NCI-H345 treated with DMSO at 0.1 percent for 48 hours (cell line): Measurements from ENCODE around the gene KCNE5.
A peak's percentile ranks its signal among the peaks of the same experiment; 100 is the strongest.
"Not testable (repeated sequence)": the region's sequence is repeated elsewhere in the genome, so short reads cannot be mapped to it uniquely, and the experiment has no call there.

ENCODE experiments used
- DNase-seq: peaks from one replicate; lab custom pipeline; 2025; ENCODE audit not compliant: unreplicated experiment; lab: John Stamatoyannopoulos, UW

The KCNE5 gene

GRCh38 chrX:109624641-109625616, at the start of gene KCNE5:
TSS of gene KCNE5 (minus strand) at chrX:109625172. CDS start at chrX:109625020, 152 bp downstream.
- DNase-seq = no peak

DNA sequence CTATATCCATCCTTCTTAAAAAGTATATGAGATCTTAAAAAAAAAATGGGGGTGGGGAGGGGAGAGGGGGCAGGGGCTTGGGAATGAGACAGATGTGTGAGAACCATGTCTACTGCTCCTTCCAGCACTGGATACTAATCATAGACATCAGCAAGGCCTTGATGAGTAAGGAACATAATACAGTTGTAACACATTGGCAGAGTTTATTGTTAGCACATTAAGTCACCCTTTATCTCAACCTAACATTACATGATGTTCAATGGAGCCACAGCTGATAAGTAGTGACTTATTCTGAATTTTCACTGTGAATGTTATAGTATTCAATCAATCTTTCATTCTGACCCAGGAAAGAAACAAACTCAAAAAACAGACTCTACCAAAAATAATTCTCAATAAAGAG, 47.3 kb upstream of the KCNE5 start:
- DNase-seq = no peak

GRCh38 chrX:109671170-109671569, 46.2 kb upstream of the KCNE5 start:
- DNase-seq = not testable (repeated sequence)

GRCh38 chrX:109667986-109668385, 43.0 kb upstream of the KCNE5 start:
- no peak for DNase-seq

DNA sequence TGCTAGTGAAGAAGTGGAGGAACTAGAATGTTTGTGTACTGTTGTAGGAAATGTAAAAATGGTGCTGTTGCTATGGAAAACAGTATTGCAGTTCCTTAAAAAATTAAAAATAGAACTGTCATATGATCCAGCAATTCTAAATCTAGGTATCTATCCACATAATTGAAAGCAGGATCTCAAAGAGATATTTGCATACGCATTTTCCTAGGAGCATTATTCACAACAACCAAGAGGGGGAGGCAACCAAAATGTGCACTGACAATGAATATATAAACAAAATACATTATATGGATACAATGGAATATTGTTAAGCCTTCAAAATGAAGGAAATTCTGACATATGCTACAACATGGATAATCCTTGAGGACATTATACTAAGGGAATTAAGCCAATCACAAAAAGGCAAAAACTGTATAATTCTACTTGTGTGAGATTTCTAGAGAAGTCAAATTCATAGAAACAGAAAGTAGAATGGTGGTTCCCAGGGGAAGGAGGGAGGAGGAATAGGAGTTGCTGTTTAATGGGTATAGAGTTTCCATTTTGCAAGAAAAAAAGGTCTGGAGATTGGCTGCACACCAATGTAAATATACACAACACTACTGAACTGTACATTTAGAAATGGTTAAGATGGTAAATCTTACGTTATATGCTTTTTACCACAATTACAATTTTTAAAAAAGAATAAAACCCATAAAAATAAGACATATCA, 35.6 kb upstream of the KCNE5 start:
- DNase-seq = no peak

GRCh38 chrX:109658391-109658790, 33.4 kb upstream of the KCNE5 start:
- no peak for DNase-seq

DNA sequence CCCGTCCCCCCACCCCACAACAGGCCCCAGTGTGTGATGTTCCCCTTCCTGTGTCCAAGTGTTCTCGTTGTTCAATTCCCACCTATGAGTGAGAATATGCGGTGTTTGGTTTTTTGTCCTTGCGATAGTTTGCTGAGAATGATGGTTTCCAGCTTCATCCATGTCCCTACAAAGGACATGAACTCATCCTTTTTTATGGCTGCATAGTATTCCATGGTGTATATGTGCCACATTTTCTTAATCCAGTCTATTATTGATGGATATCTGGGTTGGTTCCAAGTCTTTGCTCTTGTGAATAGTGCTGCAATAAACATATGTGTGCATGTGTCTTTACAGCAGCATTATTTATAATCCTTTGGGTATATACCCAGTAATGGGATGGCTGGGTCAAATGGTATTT, 32.4 kb upstream of the KCNE5 start:
- not testable (repeated sequence) for DNase-seq

- DNase-seq = no peak
Observed at GRCh38 chrX:109656774-109657173, 31.8 kb upstream of the KCNE5 start.

DNA sequence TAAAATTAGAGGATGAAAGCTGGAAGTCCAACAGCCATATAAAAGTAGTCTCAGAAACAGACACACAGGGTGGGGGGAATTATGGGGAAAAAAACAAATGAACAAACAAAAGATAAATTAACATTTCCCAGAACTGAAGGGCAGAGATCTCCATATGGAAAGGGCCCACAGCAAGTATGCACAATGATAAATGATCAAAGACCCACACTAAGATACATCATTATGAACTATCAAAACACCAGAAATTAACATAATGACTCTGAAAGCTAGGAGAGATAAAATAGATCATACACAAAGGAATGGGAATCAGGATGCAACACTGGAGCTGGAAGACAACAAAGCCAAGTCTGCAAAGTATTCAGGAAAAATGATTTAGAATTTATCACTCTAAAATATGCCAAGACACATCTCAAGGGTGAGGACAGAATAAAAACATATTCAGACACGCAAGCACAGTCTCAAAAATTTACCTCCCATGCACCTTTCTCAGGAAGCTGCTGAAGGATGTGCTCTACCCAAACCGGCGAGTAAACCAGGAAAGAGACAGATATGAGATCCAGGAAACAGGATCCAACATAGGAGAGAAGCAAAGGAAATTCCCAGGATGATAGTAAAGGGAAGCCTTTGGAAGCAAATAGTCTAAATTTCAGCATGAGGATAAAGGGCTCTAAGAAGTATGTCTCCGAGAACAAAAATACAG, 30.7 kb upstream of the KCNE5 start:
- no peak for DNase-seq

GRCh38 chrX:109654516-109655109, 29.6 kb upstream of the KCNE5 start:
- no peak for DNase-seq

- not testable (repeated sequence) for DNase-seq
Observed at GRCh38 chrX:109644671-109645070, 19.7 kb upstream of the KCNE5 start.

DNA sequence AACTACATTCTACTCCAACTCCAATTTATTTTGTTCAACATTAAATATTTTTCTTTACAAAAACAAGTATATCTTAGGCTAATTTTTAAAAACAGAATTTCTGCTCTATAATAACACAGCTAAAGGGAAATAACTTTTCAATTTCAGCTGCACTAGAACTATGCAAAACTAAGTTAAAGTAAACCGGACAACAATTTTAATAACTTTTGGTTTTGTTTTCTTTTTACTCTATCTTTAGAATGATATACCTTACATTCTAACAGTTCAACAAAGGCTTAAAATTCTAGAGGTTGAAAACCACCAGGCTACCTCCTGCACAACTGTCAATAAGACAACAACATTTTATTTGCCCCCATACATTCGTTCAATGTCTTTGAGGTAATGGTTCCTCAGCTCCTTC, 18.7 kb upstream of the KCNE5 start:
- no peak for DNase-seq

DNA sequence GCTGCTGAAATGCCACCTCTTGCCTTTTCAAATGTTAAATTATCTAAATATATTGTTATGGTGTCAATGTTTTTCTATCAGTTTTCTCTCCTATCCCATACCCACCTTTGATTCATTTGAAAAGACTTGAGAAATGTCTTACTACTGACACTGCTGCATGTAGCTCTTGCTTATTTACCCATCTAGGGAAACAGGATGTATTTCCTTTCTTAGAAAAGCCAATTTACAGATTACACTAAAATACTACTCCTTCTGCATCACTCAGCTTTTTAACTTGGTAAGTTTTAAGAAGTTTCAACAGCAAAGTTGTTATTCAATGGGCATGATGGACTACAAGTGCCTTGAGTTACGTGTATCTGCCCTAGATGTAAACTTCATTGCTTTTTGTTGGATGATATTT, 13.2 kb upstream of the KCNE5 start:
- DNase-seq = no peak

GRCh38 chrX:109637477-109637876, 12.5 kb upstream of the KCNE5 start:
- DNase-seq = not testable (repeated sequence)

DNA sequence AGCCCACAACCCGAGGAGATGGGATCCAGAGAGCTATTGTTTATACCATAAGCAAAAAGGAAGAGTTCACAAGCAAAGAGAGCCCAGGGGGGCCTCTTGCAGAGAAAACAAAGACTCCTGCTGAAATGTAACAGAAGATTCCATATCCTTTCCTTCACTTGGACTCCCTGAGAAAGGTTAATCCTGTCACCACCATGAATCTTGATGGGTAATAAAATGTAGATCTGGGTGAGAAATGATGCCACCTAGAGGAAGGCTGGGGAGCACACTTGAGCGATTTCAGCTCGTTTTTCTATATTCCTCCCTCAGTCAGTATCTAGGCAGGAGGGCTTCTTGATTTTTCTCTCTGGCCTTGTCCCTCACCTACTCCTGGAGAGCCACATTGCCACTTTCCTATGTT, 10.2 kb upstream of the KCNE5 start:
- no peak for DNase-seq

GRCh38 chrX:109632906-109633504, 8.0 kb upstream of the KCNE5 start:
- no peak for DNase-seq

- DNase-seq = peak; percentile 17
Observed at GRCh38 chrX:109629310-109629709, 4.3 kb upstream of the KCNE5 start.

- DNase-seq = no peak
Observed at GRCh38 chrX:109626637-109627036, 1.7 kb upstream of the KCNE5 start.

GRCh38 chrX:109623997-109624396, 975 bp downstream of the KCNE5 start:
- no peak for DNase-seq

GRCh38 chrX:109622270-109622669, 2.7 kb downstream of the KCNE5 start:
- DNase-seq = no peak

DNA sequence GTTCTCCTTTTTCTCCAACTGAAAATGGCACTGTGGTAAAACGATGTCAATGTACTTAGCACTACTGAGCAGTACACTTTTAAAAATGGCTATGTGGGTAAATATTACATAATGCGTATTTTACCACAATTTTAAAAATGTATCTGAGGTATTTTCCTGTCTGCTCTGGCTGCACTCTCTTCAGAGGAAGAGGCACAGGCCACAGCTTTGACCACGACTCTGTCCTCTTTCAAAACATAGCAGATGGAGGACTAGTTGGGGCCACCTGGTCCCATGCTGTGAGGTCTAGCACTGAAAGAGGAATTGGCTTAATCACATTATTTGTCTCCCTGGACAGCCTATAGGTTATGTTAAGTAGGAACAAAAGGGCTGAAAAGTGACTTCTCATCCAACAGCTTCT, 5.2 kb downstream of the KCNE5 start:
- no peak for DNase-seq
